ENCODE data around the gene BORCS5.

GRCh38 chr12:12381982-12382381 lies 25.1 kb downstream of the BORCS5 start:
- TF ChIP-seq POLR2AphosphoS5 (IDR thresholded peaks at IDR 0.05) (no peak), CTCF (IDR thresholded peaks at IDR 0.05 in 8 of 11, conservative IDR thresholded peaks at IDR 0.05 in 3 of 11) (no peak)
